Glomerular endothelial cell (primary cell): ENCODE results near the gene YWHAB. TPM values are rescaled to one million over a fixed set of nuclear protein-coding genes. Genes with fewer than 3 reads are reported as not detected.

Experiments used
- DNase-seq: peaks from one replicate; pipeline ENCODE4 v3.0.0-alpha.2; 2011; ENCODE audit warnings: low read depth, low spot score; ENCODE audit errors: extremely low read depth
- total RNA-seq: library from RNA; depleted of rRNA; stranded (reverse); fragments of >200 nt; gene quantifications from 2 replicates; pipeline ENCODE4 v1.2.3, GENCODE V29; 2015

The YWHAB gene
- total RNA-seq, 1 donor from 2014 or later: 173 TPM

DNA sequence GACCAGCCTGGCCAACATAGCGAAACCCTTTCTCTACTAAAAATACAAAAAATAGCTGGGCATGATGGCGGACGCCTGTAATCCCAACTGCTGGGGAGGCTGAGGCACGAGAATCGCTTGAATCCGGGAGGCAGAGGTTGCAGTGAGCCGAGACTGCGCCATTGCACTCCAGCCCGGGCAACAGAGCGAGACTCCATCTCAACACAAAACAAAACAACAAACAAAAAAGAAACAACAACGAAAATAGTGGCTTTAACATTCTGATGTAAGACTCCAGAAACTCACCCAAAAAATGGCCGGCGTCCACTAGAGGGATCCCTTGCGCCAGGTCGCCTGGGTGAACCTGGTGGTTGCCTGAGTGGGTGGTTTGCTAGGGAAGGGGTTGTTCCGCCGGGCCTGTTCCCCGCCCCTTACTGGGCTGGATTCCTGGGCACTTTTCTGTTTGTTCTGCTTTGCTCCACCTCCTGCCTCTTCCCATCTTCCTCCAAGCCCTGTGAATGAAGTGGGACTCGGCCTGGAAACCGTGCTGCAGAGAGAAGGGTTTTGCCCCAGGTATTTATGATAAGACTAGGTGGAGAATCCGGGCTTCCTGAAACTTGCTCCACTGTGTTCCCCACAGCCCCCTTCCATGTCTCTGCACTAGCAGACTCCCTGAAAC, 25.9 kb downstream of the YWHAB start:
- DNase-seq: no peak

DNA sequence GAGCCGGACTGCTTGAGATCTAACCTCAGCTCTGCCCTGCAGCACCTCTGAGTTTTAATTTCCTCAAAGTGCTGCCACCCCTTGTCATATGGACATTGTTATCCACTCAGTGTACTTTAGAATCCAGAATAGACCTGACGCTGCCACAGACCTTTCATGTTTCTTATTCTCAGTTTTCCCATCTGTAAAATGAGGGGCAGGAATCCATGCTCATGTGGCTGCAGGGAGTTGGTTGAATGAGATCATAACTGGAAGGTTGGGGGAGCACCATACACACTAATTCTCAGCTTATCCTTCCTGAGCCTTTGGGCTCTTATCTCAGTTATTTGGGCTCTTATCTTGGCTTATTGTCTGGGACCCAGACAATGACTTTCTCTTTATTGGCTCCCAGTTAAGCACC, 26.7 kb downstream of the YWHAB start:
- DNase-seq: no peak

DNA sequence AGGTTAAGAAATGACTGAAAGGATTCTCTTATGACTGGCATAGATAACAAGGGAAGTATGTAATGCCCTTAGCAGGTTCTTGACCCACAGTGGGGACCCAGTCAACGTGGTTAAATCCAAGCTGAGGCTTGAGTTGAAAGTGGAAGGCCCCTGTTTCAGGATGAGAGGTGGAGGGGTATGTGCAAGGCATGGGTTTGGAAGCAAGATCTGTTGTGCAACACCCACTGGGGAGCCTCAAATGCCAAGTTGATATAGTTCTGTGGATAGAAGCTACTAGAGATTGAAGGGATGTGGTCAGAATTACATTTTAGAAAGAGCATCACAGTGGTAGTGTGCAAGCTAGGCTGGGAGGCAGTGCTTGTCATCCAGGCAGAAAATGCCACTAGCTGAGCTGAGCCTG, 29.4 kb downstream of the YWHAB start:
- no peak for DNase-seq

DNA sequence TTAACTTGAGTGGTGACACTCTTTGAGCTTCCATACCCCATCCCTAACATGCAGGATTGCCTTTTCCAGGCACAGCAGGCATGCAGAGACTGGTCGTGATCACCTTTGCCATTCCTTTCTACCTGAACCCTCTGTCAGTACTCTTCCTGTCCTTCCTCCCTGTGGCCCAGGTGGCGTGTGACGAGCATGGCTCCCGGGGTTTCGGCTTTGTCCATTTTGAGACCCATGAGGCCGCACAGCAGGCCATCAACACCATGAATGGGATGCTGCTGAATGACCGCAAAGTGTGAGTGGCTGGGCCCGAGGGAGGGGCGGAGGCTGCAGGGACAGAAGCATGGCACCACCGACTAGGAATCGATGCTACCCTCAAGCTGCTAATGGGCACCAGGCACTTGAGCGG, 31.1 kb downstream of the YWHAB start:
- no peak for DNase-seq

DNA sequence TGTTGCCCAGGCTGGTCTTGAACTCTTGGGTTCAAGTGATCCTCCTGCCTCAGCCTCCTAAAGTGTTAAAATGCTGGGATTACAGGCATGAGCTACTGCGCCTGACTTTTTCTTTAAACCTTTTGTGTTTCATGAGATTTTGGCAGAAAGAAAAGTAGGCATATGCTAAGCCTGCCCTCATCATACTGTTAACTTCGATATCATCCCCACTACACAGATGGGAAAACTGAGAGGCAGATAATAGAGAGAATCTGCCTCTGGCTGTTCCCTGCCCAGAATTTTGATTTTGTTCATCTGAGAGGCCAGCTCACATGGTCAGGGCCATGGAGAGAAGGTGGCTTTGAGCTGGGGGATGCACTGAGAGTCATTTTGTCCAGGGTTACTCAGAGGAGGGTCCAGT, 31.9 kb downstream of the YWHAB start:
- no peak for DNase-seq

DNA sequence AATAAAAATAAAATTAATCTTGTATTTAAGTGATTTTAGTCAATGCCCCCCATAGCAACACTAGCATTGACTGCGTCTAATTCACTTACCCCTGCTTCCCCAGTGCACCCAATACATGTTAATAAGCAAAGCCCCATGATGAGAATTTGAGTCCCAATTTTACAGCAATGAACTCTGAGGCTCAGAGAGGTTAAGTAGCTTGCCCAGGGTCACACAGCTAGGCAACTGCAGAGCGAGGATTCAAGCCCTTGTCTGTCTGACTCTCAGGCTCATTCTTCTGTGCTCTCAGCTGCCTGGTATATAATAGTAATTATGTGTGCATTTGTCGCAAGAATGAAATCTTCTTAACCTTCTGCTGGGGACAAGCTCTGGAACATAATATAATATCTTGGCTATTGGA, 32.8 kb downstream of the YWHAB start:
- no peak for DNase-seq

DNA sequence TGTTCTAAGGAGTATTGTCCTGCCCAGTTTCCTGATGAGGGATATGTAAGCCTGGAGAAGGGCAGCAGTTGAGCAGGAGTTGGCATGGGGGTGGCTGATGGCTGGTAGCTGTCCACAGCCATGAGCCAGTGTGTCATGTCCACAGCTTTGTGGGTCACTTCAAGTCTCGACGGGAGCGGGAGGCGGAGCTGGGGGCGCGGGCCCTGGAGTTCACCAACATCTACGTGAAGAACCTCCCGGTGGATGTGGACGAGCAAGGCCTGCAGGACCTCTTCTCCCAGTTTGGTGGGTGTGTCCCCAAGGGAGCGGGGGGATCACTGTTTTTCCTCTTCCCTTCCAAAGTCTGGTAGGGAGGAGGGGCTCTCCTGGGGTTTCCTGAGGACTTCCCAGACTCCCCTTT, 33.3 kb downstream of the YWHAB start:
- no peak for DNase-seq

DNA sequence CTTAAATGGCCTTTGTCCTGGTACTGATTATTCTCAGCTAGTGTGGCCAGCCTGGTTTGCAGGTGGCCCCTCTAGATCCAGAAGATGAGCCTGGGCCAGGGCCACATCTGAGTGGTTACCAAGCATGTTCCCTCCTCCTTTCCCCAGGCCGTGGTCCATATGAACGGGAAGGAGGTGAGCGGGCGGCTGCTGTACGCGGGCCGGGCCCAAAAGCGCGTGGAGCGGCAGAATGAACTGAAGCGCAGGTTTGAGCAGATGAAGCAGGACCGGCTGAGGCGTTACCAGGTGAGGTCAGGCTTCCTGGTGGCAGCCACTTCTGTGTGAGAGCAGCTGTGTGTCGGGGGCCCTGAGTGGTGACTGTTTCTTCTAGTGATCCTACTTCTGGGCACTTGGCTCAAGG, 35.9 kb downstream of the YWHAB start:
- DNase-seq: no peak

DNA sequence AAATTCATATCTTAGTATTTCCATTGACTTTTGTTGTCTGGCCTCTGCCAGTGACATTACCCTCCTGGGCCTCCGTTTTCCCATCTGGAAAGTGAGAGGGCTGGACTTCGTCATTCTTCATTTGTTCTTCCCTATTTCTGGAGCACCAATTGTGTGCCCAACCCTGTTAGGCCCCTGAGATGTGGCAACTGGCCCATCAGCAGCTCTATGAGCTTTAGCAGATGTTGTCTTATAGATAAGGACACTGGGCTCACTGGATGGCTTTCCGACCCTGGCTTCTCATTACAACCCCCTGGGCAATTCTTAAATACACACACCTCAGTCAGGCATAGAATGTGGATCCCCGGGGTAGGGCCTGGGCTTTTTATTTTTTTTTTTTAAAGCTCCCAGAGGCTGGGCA, 39.0 kb downstream of the YWHAB start:
- no peak for DNase-seq

DNA sequence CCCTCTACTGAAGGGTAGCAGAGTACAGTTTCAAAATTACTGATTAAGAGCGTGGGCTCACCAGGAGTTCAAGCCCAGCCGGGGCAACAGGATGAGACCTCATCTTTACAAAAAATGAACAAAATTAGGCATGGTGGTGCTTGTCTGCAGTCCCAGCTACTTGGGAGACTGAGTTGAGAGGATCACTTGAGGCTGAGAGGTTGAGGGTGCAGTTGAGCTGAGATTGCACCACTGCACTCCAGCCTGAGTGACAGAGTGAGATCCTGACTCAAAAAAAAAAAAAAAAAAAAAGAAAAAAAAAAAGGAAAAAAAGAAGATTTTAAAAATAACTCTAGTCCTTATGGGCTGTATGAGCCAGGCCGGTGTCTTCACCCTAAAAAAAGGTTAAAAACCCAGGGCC, 43.1 kb downstream of the YWHAB start:
- no peak for DNase-seq

DNA sequence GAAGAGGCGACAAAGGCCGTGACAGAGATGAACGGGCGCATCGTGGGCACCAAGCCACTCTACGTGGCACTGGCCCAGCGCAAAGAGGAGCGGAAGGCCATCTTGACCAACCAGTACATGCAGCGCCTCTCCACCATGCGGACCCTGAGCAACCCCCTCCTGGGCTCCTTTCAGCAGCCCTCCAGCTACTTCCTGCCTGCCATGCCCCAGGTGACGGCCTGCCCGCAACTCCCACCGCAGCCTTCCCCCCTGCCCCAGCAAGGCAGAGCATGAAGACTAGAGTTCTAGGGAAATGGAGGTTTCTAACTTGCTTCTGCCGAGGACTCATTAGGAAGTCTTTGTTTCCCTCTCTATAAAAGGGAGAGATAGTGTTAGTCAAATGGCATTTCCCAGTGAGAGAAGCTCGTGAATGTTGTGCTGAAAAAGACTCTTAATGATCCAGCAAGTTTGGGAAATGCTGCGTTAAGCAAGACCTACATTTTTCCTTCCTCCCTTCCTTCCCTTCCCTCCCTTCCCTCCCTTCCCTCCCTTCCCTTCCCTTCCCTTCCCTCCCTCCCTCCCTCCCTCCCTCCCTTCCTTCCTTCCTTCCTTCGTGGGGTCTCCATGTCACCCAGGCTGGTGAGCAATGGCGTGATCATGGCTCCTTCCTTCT, 45.1 kb downstream of the YWHAB start:
- no peak for DNase-seq

DNA sequence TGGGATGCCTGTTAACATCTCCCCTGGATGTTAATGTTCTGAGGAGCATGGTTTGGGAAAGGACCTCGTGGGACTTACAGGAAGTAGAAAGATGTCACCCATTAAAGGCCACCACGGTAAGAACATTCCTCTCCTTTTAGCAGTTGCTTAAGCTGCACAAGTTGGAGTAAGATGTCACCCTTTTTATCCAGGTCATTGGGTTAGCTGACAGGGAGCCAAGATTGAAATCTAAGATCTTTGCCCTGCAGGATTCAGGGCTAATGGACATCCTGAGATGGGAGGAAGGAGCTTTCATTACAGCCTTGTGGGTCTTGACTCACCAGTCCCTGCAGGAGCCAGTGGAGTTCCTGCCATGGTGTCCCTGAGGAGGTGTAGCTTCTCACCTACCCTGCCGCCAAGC, 46.4 kb downstream of the YWHAB start:
- no peak for DNase-seq

DNA sequence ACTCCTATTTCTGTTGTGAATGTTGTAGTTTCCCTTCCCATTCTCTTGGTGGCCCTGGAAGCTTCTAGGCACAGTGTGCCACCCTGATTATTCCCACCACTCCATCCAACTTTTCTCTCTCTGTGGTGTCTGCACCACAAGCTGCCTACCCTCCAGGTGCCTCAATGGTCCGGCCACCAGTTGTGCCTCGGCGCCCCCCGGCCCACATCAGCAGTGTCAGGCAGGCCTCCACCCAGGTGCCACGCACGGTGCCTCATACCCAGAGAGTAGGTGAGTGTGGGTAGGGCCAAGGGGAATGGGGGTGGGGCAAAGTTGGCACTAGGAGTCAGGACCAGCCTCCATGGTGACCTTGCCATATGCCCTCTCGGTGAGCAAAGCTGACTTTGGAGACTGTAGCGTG, 47.4 kb downstream of the YWHAB start:
- no peak for DNase-seq

DNA sequence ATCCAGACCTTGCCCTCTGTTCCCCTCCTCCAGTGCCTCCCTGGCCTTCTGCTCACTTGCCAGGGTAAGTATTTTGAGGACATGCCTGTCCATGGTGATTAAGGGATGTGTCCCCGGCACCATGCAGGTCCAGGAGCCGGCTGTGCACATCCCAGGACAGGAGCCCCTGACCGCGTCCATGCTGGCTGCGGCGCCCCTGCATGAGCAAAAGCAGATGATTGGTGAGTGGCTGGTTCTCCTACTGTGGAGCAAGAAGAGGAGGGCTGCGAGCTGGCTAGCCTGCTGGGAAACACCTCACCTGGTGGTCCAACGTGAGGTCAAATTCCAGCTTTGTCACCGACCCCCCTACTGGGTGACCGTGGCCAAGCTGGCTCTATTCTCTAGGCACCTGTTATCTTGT, 51.0 kb downstream of the YWHAB start:
- DNase-seq: no peak

DNA sequence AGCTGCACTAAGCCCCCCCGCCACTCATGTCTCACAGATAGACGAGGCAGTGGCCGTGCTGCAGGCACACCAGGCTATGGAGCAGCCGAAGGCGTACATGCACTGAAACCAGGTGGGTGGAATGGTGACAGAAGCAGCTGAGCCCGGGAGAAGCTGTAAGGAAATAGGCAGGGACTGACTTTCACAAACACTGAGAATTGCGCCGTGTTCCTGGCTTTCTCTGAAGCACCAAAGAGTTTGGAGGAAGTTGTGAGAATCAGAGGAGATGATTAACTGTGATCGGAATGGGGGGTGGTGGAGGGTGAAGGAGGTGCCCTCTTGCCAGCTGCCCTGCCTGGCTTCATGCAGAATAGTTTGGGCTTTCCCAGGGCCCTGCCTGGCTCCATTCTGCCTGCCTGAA, 53.1 kb downstream of the YWHAB start:
- no peak for DNase-seq

DNA sequence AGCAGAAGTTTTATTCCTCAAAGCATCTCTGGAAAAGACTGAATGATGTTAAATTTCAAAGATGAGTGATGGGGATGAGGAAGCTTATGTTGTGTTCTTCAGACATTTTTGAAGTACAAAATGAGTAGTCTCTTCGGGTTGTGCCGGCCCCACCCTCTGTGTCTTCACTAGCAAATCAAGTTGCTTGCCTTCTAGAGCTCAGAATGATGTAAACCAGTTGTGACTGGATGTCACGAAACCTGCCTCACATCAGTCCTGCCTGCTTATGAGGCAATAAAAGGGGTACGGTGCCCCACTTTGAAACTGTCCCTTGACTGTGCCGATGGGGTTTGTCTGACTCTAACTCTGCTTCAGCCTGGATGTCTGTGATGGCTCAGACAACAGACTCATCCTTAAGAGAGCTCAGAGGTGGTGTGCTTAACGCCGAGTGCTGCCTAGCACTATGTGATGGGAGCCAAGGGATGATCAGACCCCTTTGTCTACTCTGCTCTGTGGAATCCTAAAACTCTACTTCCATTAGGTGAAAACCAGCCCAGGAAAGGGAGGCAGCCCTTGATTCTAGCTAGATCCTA, 55.7 kb downstream of the YWHAB start:
- no peak for DNase-seq

DNA sequence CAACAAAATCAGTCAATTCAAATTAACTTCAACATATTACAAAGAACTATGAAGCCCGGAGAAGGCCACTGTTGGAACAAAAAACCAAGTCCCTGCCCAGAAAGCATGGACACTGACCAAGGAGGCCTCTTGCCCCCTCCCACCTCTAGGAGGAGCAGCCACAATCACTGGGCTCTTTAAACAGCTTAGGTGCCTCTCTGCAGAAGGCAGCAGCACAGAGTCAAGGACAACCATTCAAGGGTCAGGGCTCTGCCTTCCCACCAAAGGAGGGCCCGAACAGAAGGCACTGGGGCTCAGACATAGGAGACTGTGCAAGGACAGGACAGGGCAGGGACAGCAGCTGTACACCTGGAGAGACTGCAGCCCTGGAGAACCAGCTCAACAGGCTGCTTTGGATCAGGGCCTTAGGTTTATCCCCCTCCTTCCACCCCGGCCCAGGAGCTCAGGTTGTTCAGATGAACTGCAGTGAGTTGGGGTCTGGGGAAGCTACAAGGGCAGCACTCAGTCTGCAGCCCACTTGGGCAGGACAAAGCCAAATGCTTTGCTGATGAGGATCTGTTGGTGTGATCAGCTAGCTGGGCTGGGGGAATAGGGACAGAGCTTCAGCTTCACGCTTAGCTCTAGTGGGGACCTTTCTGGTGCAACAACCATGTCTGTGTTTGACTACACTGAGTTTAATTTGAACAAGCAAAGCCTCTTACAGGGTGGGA, 56.9 kb downstream of the YWHAB start:
- DNase-seq: no peak

DNA sequence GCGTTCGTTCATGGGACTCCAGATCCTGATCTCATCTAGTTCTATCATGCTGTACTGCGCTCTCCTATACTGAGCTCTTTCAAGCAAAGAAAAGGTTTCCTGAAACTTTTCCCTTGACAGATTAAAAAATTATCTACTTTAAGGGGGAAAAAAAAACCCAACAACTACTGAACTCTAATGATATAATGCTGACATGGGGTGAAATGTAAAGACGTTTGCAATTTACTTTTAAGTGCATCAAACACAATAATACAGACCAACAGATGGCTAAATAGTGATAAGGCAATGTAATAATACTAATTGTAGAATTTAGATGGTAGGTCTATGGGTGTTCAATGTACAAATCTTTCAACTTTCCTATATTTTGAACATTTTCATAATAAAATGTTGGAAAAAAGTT, 58.3 kb downstream of the YWHAB start:
- no peak for DNase-seq

DNA sequence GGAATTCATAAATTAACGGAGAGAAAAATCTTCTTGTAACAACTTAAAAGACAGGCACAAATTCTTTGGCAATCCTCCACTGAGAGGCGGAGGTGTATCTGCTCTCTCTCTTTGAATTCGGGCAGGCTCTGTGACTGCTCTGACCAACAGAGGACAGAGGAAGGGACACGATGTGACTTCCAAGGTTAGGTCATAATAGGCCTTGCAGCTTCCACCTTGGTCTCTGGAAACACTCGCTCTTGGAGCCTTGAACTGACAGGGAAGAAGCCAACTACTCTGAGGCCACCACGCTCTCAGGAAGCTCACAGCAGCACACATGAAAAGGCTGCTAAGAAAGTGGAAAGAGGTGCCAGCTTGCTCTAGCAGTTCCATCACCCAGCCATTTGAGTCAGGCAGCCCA, 59.8 kb downstream of the YWHAB start:
- DNase-seq: no peak

DNA sequence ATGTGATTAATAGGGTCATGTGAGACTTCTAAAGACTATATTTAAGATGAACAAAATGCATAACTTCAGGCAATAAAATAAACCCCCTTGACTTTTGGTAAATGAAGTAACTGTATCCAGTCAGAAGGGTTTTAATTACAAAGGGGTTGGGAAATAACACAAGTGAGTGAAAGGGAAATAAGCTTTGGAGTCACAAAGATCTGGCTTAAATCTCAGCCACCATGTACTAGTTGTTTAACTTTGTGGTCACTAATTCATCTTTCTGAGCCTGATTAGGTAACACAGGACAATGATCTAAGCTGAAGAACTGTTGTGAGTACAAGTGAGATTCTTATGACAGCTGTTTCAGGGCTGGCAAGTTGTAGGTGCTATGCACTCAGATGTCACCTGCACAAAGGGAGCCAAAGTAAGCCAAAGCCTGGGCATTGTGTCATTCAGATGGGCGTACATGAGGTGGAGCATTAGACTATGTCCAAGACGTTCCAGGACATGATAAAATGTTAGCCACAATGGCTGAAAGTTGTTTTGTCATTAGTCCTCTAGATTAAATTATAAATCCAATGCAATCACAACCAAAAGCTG, 60.9 kb downstream of the YWHAB start:
- no peak for DNase-seq

DNA sequence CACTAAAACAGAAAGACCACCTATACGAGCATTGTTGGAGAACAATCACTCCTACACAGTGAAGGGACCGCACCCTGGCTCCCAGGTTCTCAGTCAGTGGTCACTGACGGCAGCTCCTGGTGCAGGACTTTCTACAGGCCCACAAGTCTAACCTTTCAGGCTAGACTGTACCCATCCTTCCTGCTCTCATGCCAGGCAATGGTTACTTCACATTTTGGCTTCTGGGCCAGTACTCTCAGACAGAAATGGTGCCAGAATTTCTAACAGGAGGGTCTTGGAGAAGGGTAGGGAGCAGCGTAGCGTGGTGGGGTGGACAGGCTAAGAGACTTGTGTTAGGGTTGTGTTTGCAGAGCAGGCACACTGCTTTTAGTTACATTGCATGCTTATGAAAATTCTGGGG, 62.6 kb downstream of the YWHAB start:
- DNase-seq: no peak

DNA sequence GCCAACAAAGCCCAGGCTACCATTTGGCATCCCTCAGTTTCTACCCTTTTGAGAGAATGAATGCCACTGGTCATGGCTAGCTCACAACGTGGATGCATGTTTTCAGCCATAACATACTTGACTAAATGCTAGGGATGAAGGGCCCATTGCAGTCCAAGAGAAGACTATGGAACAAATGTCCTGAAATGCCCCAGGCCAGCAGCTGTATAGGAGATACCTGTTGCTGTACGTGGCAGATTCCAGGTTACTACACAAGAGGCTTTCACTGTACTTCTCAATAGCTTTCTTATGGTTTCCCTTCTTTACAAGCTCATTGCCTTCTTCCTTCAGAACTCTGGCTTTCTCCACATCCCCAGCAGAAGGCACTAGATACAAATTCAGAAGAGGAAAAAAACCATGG, 63.0 kb downstream of the YWHAB start:
- DNase-seq: no peak
